GM10266 (cell line): ENCODE measurements around the gene PCDHAC1.

Source experiments
- DNase-seq: peaks from one replicate; pipeline ENCODE4 v3.0.0; 2012; ENCODE audit errors: extremely low spot score
- CTCF ChIP-seq: IDR thresholded peaks from 2 replicates; pipeline ENCODE4 v1.5.1; 2012; ENCODE audit warnings: mild to moderate bottlenecking, low read depth; ENCODE audit not compliant: control insufficient read depth, insufficient read depth; ENCODE audit errors: missing control alignments

PCDHAC1 gene

GRCh38 chr5:140883927-140884697, 42.0 kb upstream of the PCDHAC1 start:
- TF ChIP-seq CTCF = no peak
- peak; percentile 15 for DNase-seq

DNA sequence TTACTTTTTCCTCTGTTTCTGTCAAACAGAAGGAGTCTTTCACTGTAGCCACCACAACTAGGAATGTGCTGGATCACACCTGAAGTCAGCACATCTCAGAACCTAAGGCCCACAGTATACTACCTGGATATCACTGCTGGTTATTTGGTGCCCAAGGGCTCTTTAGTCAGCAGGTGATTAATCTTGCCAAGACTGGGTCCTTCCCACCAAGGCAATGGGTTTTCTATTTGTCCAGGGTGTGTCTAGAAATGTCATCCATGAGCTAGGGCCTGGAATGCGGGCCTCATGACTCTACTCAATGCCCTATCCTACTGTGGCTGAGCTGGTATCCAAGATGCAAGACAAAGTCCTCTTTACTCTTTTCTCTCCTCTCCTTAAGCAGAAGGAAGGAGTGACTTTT, 9.8 kb upstream of the PCDHAC1 start:
- no peak for TF ChIP-seq CTCF
- DNase-seq = no peak

DNA sequence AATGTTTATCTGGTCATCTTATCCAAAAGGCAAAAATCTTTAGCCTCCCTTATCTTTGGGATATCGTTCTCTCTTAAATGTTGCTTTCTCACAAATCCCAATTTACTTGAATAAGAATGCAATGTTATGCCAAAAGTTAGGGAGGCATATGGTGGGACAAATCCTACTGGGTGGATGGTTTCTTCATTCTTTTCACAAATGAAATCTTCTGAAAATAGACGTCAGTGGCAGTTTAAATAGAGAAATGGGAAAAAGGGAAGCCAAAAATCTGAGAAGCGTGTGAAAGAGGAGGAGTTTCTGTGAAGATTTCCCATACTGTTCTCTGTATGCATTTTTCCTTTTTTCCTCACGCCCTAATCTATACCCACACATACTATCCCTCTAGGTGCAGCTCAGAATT, 2.5 kb upstream of the PCDHAC1 start:
- no peak for DNase-seq
- TF ChIP-seq CTCF = no peak

GRCh38 chr5:140926443-140927227, 536 bp downstream of the PCDHAC1 start:
- DNase-seq = no peak
- no peak for TF ChIP-seq CTCF

DNA sequence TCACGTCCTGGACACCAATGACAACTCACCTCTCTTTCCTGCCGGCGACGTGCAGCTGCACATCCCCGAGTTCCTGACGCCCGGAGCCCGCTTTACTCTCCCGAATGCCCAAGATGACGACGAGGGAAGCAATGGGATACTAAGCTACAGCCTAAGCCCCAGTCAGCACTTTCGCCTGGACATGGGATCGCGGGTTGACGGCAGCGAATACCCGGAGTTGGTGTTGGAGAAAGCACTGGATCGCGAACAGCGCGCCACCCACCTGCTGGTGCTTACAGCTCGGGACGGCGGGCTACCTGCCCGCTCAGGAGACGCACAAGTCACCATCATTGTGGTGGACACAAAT, 1.1 kb downstream of the PCDHAC1 start:
- no peak for TF ChIP-seq CTCF
- DNase-seq = no peak

- no peak for TF ChIP-seq CTCF
- no peak for DNase-seq
Observed at GRCh38 chr5:140934964-140935606, 9.0 kb downstream of the PCDHAC1 start.
